Endothelial cell of hepatic sinusoid (primary cell): ENCODE results near the gene TSPAN8.
"Not testable (repeated sequence)": the region's sequence is repeated elsewhere in the genome, so short reads cannot be mapped to it uniquely, and the experiment has no call there.

Experiments
- in situ Hi-C: cut with HindIII; loops from 2 replicates; pipeline ENCODE4 v1.10.0; 2017; ENCODE audit warnings: low sequenced_read_pairs

The TSPAN8 gene

GRCh38 chr12:71157601-71158233, at the start of gene TSPAN8:
Gene TSPAN8 (minus strand): TSS chr12:71157999. CDS start chr12:71157678, 321 bp downstream.
- in situ Hi-C loops: no loop called here

- in situ Hi-C loops: no loop called here
These were observed 43.4 kb upstream of the TSPAN8 start for GRCh38 chr12:71201136-71201679.

- in situ Hi-C loops: no loop called here
These were observed 42.9 kb upstream of the TSPAN8 start for GRCh38 chr12:71200706-71201105.

- in situ Hi-C loops: no loop called here
These were observed 39.7 kb upstream of the TSPAN8 start for GRCh38 chr12:71197460-71197859.

GRCh38 chr12:71195338-71195896, 37.6 kb upstream of the TSPAN8 start:
- in situ Hi-C loops: no loop called here

- in situ Hi-C loops: no loop called here
These were observed 36.9 kb upstream of the TSPAN8 start for GRCh38 chr12:71194657-71195056.

GRCh38 chr12:71193041-71193440, 35.2 kb upstream of the TSPAN8 start:
- in situ Hi-C loops: no loop called here

- in situ Hi-C loops: no loop called here
These were observed 33.9 kb upstream of the TSPAN8 start for GRCh38 chr12:71191509-71192196.

- in situ Hi-C loops: no loop called here
These were observed 33.0 kb upstream of the TSPAN8 start for GRCh38 chr12:71190822-71191221.

GRCh38 chr12:71187379-71187778, 29.6 kb upstream of the TSPAN8 start:
- in situ Hi-C loops: no loop called here

GRCh38 chr12:71186571-71187288, 28.9 kb upstream of the TSPAN8 start:
- in situ Hi-C loops: no loop called here

- in situ Hi-C loops: no loop called here
These were observed 26.0 kb upstream of the TSPAN8 start for GRCh38 chr12:71183846-71184245.

- in situ Hi-C loops: no loop called here
These were observed 25.2 kb upstream of the TSPAN8 start for GRCh38 chr12:71183018-71183417.

- in situ Hi-C loops: no loop called here
These were observed 20.4 kb upstream of the TSPAN8 start for GRCh38 chr12:71178162-71178561.

- in situ Hi-C loops: no loop called here
These were observed 17.0 kb upstream of the TSPAN8 start for GRCh38 chr12:71174825-71175224.

- in situ Hi-C loops: no loop called here
These were observed 16.3 kb upstream of the TSPAN8 start for GRCh38 chr12:71174146-71174545.

GRCh38 chr12:71170456-71170855, 12.7 kb upstream of the TSPAN8 start:
- in situ Hi-C loops: no loop called here

GRCh38 chr12:71169286-71169685, 11.5 kb upstream of the TSPAN8 start:
- in situ Hi-C loops: no loop called here

- in situ Hi-C loops: no loop called here
These were observed 9.2 kb upstream of the TSPAN8 start for GRCh38 chr12:71166862-71167496.

GRCh38 chr12:71166280-71166679, 8.5 kb upstream of the TSPAN8 start:
- in situ Hi-C loops: no loop called here

GRCh38 chr12:71165780-71166179, 8.0 kb upstream of the TSPAN8 start:
- in situ Hi-C loops: not testable (repeated sequence)
